ENCODE results near the gene ZNF468. TPM values are rescaled to one million over a fixed set of nuclear protein-coding genes. Genes with fewer than 3 reads are reported as not detected.
A peak's percentile ranks its signal among the peaks of the same experiment; 100 is the strongest.
"Not testable (repeated sequence)": the region's sequence is repeated elsewhere in the genome, so short reads cannot be mapped to it uniquely, and the experiment has no call there.

The ZNF468 gene
- polyA plus RNA-seq, 1 donor (not counting 4 experiments of a cell fraction or from before 2014, with no cell fraction given) = 18.0 TPM

DNA sequence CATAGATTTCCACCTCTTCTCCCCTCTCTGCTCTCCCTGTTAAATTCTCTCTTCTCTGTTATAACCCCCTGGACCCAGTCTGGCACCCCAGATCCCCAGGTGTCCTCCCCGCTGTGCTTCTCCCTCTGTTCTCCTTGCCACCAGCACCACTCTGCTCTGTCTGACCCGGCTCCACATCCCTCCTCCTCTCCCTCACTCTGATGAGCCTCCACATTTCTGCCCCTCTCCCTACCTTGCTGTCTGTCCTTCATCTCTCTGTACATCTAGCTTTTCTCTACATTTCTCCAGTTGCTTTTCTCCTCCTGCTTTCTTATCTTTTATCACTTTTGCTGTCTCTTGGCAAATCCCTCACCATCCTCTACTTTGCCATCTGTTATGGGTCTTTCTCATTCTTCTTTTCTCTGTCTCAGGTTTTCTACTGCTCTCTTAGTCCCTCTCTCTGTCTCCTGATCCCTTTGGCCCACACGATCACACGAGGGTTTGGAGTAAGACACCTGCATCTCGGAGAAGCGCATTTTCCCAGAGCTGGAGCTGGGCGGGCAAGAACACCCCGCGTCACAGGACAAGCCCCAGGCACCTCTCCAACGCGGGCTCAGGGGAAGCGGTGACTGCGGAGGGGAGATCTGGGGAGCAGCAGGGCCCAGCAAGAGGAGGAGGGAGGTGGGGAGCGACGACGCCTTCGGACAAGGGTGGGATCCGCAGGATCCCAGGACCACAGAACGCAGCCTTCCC, 36.8 kb downstream of the ZNF468 start:
- dilution Hi-C loops (cut with MboI; ENCODE audit: extremely low pct_ligation_motif_present, low sequenced_read_pairs); DNase-seq (ENCODE audit: low read depth, low spot score); H2AFZ ChIP-seq (ENCODE audit: control insufficient read depth, low read length); H3K9me1 ChIP-seq (ENCODE audit: control insufficient read depth, extremely low read depth, insufficient read depth, low read length); H3K36me3 ChIP-seq (ENCODE audit: control insufficient read depth in 2 of 2, extremely low read depth in 1 of 2, insufficient read depth in 2 of 2, low read length in 2 of 2); H3K79me2 ChIP-seq (ENCODE audit: control insufficient read depth, insufficient read depth, low read length); H4K20me1 ChIP-seq (ENCODE audit: control insufficient read depth, extremely low read depth, insufficient read depth, low read length); FAIRE-seq; H3K27me3 ChIP-seq (ENCODE audit: control insufficient read depth, extremely low read depth, insufficient read depth, low read length); H3K9me3 ChIP-seq (ENCODE audit: control insufficient read depth, low read depth, low read length); H3K4me1 ChIP-seq (ENCODE audit: control insufficient read depth, extremely low read depth, insufficient read depth, low read length): not testable (repeated sequence)
- Histone ChIP-seq H3K4me3 (ENCODE audit: control insufficient read depth in 2 of 3, extremely low read depth in 1 of 3, insufficient read depth in 2 of 3, low read depth in 1 of 3, low read length in 3 of 3) (peak overlapping the region; percentile 67 to 80 (median 72)), H3K27ac (ENCODE audit: control insufficient read depth, insufficient read depth, low read length) (peak overlapping the region; percentile 47), H3K4me2 (ENCODE audit: control insufficient read depth, extremely low read depth, insufficient read depth, low read depth, low read length) (peak overlapping the region; percentile 73), H3K9ac (ENCODE audit: control insufficient read depth, extremely low read depth, insufficient read depth, low read length) (peak overlapping the region; percentile 75)

DNA sequence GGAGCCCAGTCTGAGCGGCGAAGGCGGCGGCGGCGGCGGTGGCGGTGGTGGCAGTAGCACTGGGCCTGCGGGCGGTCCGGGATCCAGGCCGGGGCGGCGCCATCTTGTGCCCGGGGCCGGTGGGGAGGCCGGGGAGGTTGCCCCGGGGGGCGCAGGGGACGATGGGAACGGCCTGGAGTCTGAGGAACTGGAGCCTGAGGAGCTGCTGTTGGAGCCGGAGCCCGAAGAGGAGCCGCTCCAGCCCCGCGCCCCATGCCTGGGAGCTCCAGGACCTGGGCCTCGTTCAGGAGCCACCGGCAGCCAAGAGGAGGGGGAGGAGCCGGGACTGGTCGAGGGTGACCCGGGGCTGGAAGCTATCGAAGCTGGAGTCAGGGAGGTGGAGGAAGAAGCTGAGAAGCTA, 47.6 kb downstream of the ZNF468 start:
- no peaks in the 10 kb centered on the region for H4K20me1 ChIP-seq (ENCODE audit: control insufficient read depth, extremely low read depth, insufficient read depth, low read length)
- no peaks in the 10 kb centered on the region for H3K9me1 ChIP-seq (ENCODE audit: control insufficient read depth, extremely low read depth, insufficient read depth, low read length)
- H3K9me3 ChIP-seq (ENCODE audit: control insufficient read depth, low read depth, low read length) = peaks cover 8% of the 10 kb centered on the region
- no peak overlapping the region for H3K4me2 ChIP-seq (ENCODE audit: control insufficient read depth, extremely low read depth, insufficient read depth, low read depth, low read length)
- no peak overlapping the region for H3K9ac ChIP-seq (ENCODE audit: control insufficient read depth, extremely low read depth, insufficient read depth, low read length)
- TF ChIP-seq EZH2 (IDR thresholded peaks at IDR 0.05; ENCODE audit: low read length) = no peak
- no peak for TF ChIP-seq CTCF (optimal IDR thresholded peaks at IDR 0.05 in 1 of 3, IDR thresholded peaks at IDR 0.05 in 1 of 3, conservative IDR thresholded peaks at IDR 0.05 in 1 of 3; ENCODE audit: extremely low read depth in 1 of 3, insufficient read depth in 2 of 3, low read length in 3 of 3)
- dilution Hi-C loops (cut with MboI; ENCODE audit: extremely low pct_ligation_motif_present, low sequenced_read_pairs) = no loop called here
- DNase-seq (ENCODE audit: low read depth, low spot score) (no peak), FAIRE-seq (no peak)
- no peaks in the 10 kb centered on the region for H3K27me3 ChIP-seq (ENCODE audit: control insufficient read depth, extremely low read depth, insufficient read depth, low read length)
- H3K79me2 ChIP-seq (ENCODE audit: control insufficient read depth, insufficient read depth, low read length) = no peaks in the 10 kb centered on the region
- H3K4me1 ChIP-seq (ENCODE audit: control insufficient read depth, extremely low read depth, insufficient read depth, low read length) = no peaks in the 10 kb centered on the region
- H2AFZ ChIP-seq (ENCODE audit: control insufficient read depth, low read length) = no peak overlapping the region
- no peak overlapping the region for H3K4me3 ChIP-seq (ENCODE audit: control insufficient read depth in 2 of 3, extremely low read depth in 1 of 3, insufficient read depth in 2 of 3, low read depth in 1 of 3, low read length in 3 of 3)
- H3K36me3 ChIP-seq (ENCODE audit: control insufficient read depth in 2 of 2, extremely low read depth in 1 of 2, insufficient read depth in 2 of 2, low read length in 2 of 2) = peaks cover under 1 to 14% of the 10 kb centered on the region in 2 experiments
- H3K27ac ChIP-seq (ENCODE audit: control insufficient read depth, insufficient read depth, low read length) = no peak overlapping the region

GRCh38 chr19:52799950-52800640, 57.3 kb downstream of the ZNF468 start:
- H3K27ac ChIP-seq (ENCODE audit: control insufficient read depth, insufficient read depth, low read length); H3K9me1 ChIP-seq (ENCODE audit: control insufficient read depth, extremely low read depth, insufficient read depth, low read length); H3K79me2 ChIP-seq (ENCODE audit: control insufficient read depth, insufficient read depth, low read length); DNase-seq (ENCODE audit: low read depth, low spot score); H3K4me2 ChIP-seq (ENCODE audit: control insufficient read depth, extremely low read depth, insufficient read depth, low read depth, low read length); H3K27me3 ChIP-seq (ENCODE audit: control insufficient read depth, extremely low read depth, insufficient read depth, low read length); H4K20me1 ChIP-seq (ENCODE audit: control insufficient read depth, extremely low read depth, insufficient read depth, low read length); H2AFZ ChIP-seq (ENCODE audit: control insufficient read depth, low read length); dilution Hi-C loops (cut with MboI; ENCODE audit: extremely low pct_ligation_motif_present, low sequenced_read_pairs); H3K4me1 ChIP-seq (ENCODE audit: control insufficient read depth, extremely low read depth, insufficient read depth, low read length); H3K9ac ChIP-seq (ENCODE audit: control insufficient read depth, extremely low read depth, insufficient read depth, low read length); H3K4me3 ChIP-seq (ENCODE audit: control insufficient read depth in 2 of 3, extremely low read depth in 1 of 3, insufficient read depth in 2 of 3, low read depth in 1 of 3, low read length in 3 of 3); FAIRE-seq: not testable (repeated sequence)
- Histone ChIP-seq H3K36me3 (ENCODE audit: control insufficient read depth in 2 of 2, extremely low read depth in 1 of 2, insufficient read depth in 2 of 2, low read length in 2 of 2) (peaks cover 4 to 19% of the 10 kb centered on the region in 2 experiments), H3K9me3 (ENCODE audit: control insufficient read depth, low read depth, low read length) (peaks cover 49% of the 10 kb centered on the region)

All from keratinocyte (primary cell).